Neuron (in vitro differentiated cells): ENCODE results near the gene KRT78.

Experiments
- H2AFZ ChIP-seq: one replicate; pipeline ENCODE4 v1.6.1; 2013; ENCODE audit warnings: low read depth, mild to moderate bottlenecking, inconsistent platforms, low read length, moderate library complexity
- H3K27me3 ChIP-seq: one replicate; pipeline ENCODE4 v1.6.1; 2013; ENCODE audit warnings: low read length; ENCODE audit not compliant: insufficient read depth
- H3K36me3 ChIP-seq: one replicate; pipeline ENCODE4 v1.6.1; 2013; ENCODE audit warnings: low read length; ENCODE audit not compliant: insufficient read depth
- H3K4me1 ChIP-seq: one replicate; pipeline ENCODE4 v1.6.1; 2013; ENCODE audit warnings: low read length; ENCODE audit not compliant: insufficient read depth
- H3K4me3 ChIP-seq: 2 replicates; pipeline ENCODE4 v1.5.1; 2013; ENCODE audit warnings: mild to moderate bottlenecking, low read length, moderate library complexity
- H3K9me3 ChIP-seq: one replicate; pipeline ENCODE4 v1.6.1; 2013; ENCODE audit warnings: low read length

KRT78 gene

GRCh38 chr12:52844386-52844785 is 4.4 kb downstream of the KRT78 start:
- no peak overlapping the region for H3K4me3 ChIP-seq
- H2AFZ ChIP-seq, result no peak overlapping the region
- H3K27me3 ChIP-seq, result no peaks in the 10 kb centered on the region
- H3K36me3 ChIP-seq, result no peaks in the 10 kb centered on the region
- no peaks in the 10 kb centered on the region for H3K9me3 ChIP-seq
- H3K4me1 ChIP-seq, result no peaks in the 10 kb centered on the region

GRCh38 chr12:52839436-52840105 is 9.2 kb downstream of the KRT78 start:
- H3K4me1 ChIP-seq, result no peaks in the 10 kb centered on the region
- H3K36me3 ChIP-seq, result no peaks in the 10 kb centered on the region
- H3K4me3 ChIP-seq, result no peak overlapping the region
- H3K27me3 ChIP-seq, result no peaks in the 10 kb centered on the region
- no peak overlapping the region for H2AFZ ChIP-seq
- H3K9me3 ChIP-seq, result no peaks in the 10 kb centered on the region

GRCh38 chr12:52838609-52839435 is 10.0 kb downstream of the KRT78 start:
- Histone ChIP-seq H3K36me3 (no peaks in the 10 kb centered on the region), H3K4me1 (no peaks in the 10 kb centered on the region), H3K9me3 (no peaks in the 10 kb centered on the region), H3K27me3 (no peaks in the 10 kb centered on the region), H2AFZ (no peak overlapping the region), H3K4me3 (no peak overlapping the region)

GRCh38 chr12:52837781-52838608 is 10.8 kb downstream of the KRT78 start:
- Histone ChIP-seq H3K36me3 (no peaks in the 10 kb centered on the region), H3K4me1 (no peaks in the 10 kb centered on the region), H3K4me3 (no peak overlapping the region), H3K27me3 (no peaks in the 10 kb centered on the region), H2AFZ (no peak overlapping the region), H3K9me3 (no peaks in the 10 kb centered on the region)

- Histone ChIP-seq H3K4me3 (no peak overlapping the region), H3K9me3 (no peaks in the 10 kb centered on the region), H3K27me3 (no peaks in the 10 kb centered on the region), H3K4me1 (no peaks in the 10 kb centered on the region), H2AFZ (no peak overlapping the region), H3K36me3 (no peaks in the 10 kb centered on the region)
Observed at GRCh38 chr12:52837413-52837741, 11.4 kb downstream of the KRT78 start.

GRCh38 chr12:52836491-52837412 is 12.0 kb downstream of the KRT78 start:
- no peaks in the 10 kb centered on the region for H3K27me3 ChIP-seq
- H2AFZ ChIP-seq, result no peak overlapping the region
- H3K9me3 ChIP-seq, result no peaks in the 10 kb centered on the region
- H3K36me3 ChIP-seq, result no peaks in the 10 kb centered on the region
- H3K4me1 ChIP-seq, result no peaks in the 10 kb centered on the region
- H3K4me3 ChIP-seq, result no peak overlapping the region

- Histone ChIP-seq H3K36me3 (no peaks in the 10 kb centered on the region), H2AFZ (no peak overlapping the region), H3K4me1 (no peaks in the 10 kb centered on the region), H3K4me3 (no peak overlapping the region), H3K9me3 (no peaks in the 10 kb centered on the region), H3K27me3 (no peaks in the 10 kb centered on the region)
Observed at GRCh38 chr12:52836042-52836466, 12.7 kb downstream of the KRT78 start.

- Histone ChIP-seq H3K4me3 (no peak overlapping the region), H3K4me1 (no peaks in the 10 kb centered on the region), H3K36me3 (no peaks in the 10 kb centered on the region), H2AFZ (no peak overlapping the region), H3K9me3 (no peaks in the 10 kb centered on the region), H3K27me3 (no peaks in the 10 kb centered on the region)
Observed at GRCh38 chr12:52835271-52836041, 13.3 kb downstream of the KRT78 start.

GRCh38 chr12:52834727-52835001 is 14.1 kb downstream of the KRT78 start:
- no peaks in the 10 kb centered on the region for H3K4me1 ChIP-seq

GRCh38 chr12:52833922-52834726 is 14.7 kb downstream of the KRT78 start, which contains the start of gene KRT79:
KRT79 (minus strand) TSS chr12:52834311; CDS start chr12:52834260, 51 bp downstream.
- Histone ChIP-seq H3K27me3 (peaks cover 3% of the 10 kb centered on the region), H3K4me3 (no peak within 1 kb of the TSS), H3K4me1 (no peaks in the 10 kb centered on the region), H2AFZ (no peak within 1 kb of the TSS), H3K36me3 (no peaks in the 10 kb centered on the region), H3K9me3 (no peaks in the 10 kb centered on the region)

More at GRCh38 chr12:52834727-52835001, 14.1 kb downstream of the KRT78 start:
- no peak overlapping the region for H3K4me3 ChIP-seq
- peaks cover 3% of the 10 kb centered on the region for H3K27me3 ChIP-seq
- no peaks in the 10 kb centered on the region for H3K9me3 ChIP-seq
- H3K36me3 ChIP-seq, result no peaks in the 10 kb centered on the region
- H2AFZ ChIP-seq, result no peak overlapping the region

GRCh38 chr12:52832985-52833905 is 15.5 kb downstream of the KRT78 start:
- Histone ChIP-seq H3K4me3 (no peak overlapping the region), H3K36me3 (no peaks in the 10 kb centered on the region), H2AFZ (no peak overlapping the region), H3K9me3 (no peaks in the 10 kb centered on the region), H3K27me3 (peaks cover 3% of the 10 kb centered on the region), H3K4me1 (no peaks in the 10 kb centered on the region)
